Pons (tissue), 1 donor: ENCODE measurements around the gene ISLR2.

ENCODE experiments used
- DNase-seq: peaks from one replicate; pipeline ENCODE4 v3.0.0-alpha.2; 2016; ENCODE audit warnings: low spot score

ISLR2 gene

DNA sequence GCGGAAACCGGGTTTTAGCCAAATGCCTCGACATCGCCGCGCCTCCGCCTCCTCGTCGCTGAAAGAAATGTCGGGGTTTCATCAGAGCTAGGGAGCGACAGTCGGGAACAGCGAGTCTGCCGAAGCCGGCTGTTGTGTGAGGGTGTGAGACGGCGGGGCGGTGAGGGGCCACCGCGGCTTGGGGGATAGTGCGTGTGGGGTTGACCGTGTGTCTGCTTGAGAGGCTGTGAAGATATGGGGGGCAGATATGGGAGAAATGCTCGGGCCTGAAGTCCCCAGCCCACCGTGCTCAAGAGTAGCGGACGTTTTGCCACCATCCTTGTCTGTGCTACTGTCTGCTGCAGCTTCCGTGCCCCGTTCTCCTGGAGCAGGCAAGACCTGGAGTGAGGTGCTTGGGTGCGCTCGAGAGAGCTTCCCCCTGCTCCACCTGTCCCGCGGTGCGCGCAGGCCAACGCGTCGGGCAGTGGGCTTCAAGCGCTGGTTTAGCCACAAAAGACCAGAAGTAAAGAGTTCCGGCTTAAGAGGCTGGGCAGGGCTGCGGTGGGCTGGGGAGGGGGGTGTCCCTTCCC is 716 bp upstream of the ISLR2 start:
- DNase-seq: no peak

DNA sequence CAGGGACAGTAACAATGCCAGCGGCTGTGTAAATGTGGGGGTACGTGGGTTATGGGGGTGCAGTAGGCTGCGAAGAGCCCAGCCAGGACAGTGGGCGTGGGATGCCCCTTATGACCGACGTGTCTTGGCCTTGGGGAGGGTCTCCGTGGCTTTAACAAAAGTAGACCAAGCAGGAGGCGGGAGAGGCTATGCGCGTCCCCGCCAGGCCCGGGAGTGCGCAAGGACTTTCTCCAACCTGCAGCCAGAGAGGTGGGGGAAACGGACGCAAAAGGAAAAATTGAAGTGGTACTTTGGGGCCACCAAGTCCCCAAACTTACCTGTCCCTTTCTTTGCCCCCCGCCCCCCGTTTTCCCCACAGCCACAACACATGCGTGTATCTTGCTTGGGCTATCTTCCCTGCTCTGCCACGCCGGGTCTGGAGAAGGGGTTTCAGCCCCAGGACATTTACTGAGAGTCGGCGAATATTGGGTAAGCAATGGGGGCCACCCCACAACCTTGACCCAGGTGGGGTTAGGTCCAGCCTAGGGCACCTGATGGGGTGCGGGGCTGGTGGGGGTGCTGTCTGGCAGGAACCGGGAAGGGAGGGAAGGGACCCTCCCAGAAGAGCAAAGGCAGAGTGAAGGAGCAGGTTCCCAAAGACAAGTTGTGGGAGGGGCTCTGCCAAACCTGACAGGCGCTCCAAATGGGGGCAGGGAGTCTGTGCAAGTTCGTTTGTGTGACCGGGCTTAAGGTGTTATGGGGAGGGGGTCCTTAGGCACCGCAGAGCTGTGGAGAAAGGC is 652 bp downstream of the ISLR2 start:
- no peak for DNase-seq

DNA sequence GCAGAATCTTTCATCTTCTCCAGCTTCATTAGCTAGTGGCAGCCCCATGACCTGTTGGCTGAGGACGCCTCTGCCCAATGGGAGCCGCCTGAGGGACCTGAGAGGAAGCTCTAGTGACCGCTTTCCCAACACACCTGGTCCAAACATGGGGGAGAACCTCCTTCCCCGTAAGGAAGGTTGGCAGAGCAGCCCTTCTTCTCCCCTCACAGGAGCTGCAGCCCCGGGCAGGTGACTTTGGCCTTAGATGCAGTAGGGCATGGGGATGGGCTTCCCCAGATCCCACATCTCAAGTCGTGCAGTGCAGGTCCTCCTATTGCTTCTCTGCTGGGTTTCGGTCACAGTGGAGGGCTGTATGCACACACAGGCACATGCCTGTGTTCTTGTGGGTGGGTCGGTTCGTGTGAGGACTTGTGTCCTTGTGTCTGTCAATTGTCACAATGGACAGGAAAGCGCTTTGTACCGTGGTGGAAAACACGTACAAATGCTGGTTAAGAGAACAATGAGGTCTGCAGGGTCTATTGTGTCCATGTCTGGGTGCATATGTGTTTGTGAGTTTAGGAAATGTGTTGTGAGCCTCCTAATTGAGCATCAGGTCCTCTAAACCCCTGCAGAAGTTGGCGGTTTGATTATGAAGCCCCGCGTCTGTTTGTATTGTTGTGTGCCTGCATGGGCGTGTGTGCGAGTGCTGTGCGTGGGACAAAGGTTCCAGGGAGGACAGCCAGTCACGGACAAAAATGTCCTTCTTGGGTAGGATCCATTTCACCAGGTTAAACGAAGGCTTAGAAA is 1.4 kb downstream of the ISLR2 start:
- DNase-seq: no peak

DNA sequence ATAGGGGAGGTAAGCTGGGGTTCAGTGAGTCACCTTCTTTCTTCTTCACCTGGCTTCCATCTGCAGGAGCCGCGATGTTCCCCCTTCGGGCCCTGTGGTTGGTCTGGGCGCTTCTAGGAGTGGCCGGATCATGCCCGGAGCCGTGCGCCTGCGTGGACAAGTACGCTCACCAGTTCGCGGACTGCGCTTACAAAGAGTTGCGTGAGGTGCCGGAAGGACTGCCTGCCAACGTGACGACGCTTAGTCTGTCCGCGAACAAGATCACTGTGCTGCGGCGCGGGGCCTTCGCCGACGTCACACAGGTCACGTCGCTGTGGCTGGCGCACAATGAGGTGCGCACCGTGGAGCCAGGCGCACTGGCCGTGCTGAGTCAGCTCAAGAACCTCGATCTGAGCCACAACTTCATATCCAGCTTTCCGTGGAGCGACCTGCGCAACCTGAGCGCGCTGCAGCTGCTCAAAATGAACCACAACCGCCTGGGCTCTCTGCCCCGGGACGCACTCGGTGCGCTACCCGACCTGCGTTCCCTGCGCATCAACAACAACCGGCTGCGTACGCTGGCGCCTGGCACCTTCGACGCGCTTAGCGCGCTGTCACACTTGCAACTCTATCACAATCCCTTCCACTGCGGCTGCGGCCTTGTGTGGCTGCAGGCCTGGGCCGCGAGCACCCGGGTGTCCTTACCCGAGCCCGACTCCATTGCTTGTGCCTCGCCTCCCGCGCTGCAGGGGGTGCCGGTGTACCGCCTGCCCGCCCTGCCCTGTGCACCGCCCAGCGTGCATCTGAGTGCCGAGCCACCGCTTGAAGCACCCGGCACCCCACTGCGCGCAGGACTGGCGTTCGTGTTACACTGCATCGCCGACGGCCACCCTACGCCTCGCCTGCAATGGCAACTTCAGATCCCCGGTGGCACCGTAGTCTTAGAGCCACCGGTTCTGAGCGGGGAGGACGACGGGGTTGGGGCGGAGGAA is 2.6 kb downstream of the ISLR2 start:
- DNase-seq: no peak

DNA sequence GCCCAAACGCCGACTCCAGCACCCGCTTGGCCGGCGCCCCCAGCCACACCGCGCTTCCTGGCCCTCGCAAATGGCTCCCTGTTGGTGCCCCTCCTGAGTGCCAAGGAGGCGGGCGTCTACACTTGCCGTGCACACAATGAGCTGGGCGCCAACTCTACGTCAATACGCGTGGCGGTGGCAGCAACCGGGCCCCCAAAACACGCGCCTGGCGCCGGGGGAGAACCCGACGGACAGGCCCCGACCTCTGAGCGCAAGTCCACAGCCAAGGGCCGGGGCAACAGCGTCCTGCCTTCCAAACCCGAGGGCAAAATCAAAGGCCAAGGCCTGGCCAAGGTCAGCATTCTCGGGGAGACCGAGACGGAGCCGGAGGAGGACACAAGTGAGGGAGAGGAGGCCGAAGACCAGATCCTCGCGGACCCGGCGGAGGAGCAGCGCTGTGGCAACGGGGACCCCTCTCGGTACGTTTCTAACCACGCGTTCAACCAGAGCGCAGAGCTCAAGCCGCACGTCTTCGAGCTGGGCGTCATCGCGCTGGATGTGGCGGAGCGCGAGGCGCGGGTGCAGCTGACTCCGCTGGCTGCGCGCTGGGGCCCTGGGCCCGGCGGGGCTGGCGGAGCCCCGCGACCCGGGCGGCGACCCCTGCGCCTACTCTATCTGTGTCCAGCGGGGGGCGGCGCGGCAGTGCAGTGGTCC is 3.5 kb downstream of the ISLR2 start:
- no peak for DNase-seq

DNA sequence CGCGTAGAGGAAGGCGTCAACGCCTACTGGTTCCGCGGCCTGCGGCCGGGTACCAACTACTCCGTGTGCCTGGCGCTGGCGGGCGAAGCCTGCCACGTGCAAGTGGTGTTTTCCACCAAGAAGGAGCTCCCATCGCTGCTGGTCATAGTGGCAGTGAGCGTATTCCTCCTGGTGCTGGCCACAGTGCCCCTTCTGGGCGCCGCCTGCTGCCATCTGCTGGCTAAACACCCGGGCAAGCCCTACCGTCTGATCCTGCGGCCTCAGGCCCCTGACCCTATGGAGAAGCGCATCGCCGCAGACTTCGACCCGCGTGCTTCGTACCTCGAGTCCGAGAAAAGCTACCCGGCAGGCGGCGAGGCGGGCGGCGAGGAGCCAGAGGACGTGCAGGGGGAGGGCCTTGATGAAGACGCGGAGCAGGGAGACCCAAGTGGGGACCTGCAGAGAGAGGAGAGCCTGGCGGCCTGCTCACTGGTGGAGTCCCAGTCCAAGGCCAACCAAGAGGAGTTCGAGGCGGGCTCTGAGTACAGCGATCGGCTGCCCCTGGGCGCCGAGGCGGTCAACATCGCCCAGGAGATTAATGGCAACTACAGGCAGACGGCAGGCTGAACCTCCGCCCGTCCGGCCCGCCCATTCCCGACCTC is 4.1 kb downstream of the ISLR2 start:
- DNase-seq: peak; percentile 17

DNA sequence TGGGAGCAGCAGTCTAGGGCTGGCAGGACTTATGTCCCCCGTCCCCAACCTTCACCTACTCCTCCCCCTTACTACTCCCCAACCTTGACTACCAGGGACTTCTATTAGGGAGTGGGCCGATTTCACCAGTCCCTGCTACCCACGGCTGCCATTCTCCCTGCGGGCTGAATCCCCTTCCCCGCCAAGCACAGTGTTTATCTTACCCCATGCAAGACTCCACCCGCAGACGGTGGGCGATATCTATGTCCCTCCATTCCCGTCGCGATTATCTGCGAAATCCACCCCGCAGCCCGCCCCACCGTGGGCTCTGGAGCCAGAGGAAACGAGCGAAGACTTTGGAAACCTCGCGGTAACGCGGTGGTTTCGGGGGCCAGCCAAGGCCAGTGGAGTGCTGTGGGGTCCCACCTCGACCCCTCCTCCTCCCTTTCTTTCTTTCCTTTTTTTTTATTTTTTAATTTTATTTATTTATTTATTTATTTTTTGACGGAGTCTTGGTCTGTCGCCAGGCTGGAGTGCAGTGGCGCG is 4.7 kb downstream of the ISLR2 start:
- no peak for DNase-seq

DNA sequence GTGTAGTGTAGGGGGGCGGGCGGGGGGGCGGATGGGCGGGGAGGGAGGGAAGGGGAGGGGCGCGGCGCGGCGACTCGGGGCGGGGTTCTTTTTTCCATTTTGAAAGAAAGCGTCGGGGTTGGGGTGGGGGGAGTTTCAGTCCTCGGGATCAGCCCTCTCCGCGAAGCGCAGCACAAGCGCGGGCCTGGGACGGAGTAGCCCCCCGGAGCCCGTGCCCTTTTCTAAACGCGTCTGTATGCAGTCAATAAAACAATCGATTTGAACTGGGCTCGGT is 6.1 kb downstream of the ISLR2 start:
- no peak for DNase-seq

DNA sequence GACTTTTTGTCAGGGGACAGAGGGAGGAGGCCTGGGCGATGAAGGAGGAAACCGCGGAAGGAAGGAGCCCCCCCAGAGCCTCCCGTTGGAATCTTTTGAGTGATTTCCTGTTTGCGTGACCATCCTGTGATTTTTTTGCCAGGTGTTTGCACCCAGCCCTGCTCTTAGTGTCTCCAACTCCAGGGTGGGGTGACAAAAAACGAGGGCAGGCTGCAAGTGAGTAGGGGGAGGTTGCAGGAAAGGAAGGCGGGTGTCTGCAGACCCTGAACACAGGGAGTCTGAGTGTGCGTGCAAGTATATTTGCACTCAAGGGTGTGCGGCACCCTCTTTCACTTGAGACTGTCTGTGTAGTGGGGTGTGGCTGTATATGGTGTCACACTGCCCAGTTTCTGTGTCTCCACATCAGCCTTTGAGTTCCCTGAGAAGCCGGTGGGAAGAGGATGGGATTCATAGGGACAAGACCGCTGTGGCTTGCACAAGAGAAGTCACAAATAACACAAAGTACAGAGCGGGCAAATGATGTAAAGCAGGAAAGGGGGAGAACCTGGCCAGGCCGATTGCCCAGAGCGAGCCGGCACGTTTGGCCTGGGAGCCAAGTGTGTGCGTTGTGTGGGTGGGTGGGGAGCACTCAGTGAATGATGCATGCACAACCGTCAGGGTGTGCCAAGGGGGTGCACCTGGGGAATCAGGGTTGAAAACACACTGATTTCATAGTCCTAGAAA is 6.6 kb downstream of the ISLR2 start:
- no peak for DNase-seq

DNA sequence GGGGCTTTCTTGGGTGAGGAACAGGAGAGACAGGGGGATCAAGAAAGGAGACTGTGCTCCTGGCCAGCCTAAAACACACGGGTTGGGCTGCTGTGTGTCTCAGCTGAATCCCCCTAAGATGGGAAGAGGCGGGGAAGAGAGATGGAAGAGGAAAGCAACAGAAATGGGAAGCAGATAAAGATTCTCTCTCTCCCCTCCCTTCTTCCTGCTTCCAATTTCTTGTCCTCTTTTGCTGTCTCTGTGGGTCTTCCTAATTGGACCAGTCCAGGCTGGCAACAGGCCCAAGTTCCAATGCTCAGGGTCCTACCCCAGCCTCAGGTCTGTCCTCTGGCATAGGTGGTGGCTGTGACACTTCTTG is 7.1 kb downstream of the ISLR2 start:
- DNase-seq: no peak

DNA sequence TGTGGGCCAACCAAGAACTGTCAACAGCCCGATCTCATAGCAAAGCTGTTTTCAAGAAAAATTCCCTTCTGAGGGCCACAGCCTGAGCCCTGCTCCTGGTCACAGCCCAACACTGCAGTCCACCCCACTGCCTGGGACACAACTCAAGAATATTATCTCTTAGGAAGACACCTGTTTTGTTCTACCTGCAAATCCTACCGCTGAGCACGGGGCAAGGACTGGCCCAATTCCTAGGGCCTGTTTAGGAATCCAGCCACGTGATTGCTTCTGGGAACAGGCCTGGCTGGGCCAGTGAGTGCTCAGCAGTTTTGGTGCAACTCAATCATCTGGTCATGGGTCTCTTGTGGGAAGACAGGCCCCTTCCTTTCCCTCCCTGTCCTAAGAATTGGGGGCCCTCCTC is 8.3 kb downstream of the ISLR2 start:
- DNase-seq: no peak

DNA sequence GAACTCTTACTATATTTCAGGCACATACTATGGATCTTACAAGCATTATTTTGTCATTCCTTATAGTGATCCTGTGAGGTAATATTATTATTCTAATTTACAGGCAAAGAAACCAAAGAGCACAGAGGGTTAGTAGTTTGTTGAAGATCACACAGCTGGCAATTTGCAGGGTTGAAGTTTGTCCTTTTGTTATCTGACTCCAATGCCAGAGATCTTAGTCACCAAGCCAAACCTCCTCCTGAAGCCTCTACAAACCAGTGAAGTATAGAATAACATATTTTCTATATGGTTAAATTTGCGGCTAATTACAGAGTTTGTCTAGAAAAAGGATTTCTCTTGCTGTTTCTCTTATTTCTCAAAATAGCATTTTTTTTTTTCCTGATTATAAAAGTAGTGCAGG is 11.2 kb downstream of the ISLR2 start:
- no peak for DNase-seq

DNA sequence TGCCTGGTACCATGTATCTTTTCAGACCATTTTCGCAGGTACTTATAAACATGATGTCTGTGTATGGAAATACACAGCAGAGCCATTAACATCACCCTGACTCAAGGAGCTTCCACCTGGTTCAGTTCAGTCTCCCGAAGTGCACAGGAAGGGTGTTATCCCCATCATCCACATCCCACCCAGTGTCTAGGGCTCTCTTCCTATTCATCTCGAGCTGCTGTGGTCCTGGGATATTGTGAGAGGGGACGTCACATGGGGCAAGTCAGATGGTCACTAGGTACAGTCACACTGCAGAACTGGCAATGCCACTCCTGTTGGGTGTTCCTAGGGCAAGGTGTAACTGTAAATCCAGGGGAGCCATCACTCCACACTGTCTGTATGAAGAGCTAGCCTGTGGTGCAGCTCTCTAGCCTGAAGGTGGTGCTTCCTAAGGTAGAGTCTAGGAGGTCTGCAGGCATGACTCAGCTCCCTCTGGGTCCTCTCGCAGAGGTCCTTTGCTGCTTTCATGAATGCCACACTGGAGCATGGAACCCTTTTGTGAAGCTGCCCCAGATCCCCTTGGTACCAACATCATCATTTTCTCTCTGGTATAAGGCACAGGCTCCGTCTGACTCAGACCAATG is 13.9 kb downstream of the ISLR2 start:
- no peak for DNase-seq

DNA sequence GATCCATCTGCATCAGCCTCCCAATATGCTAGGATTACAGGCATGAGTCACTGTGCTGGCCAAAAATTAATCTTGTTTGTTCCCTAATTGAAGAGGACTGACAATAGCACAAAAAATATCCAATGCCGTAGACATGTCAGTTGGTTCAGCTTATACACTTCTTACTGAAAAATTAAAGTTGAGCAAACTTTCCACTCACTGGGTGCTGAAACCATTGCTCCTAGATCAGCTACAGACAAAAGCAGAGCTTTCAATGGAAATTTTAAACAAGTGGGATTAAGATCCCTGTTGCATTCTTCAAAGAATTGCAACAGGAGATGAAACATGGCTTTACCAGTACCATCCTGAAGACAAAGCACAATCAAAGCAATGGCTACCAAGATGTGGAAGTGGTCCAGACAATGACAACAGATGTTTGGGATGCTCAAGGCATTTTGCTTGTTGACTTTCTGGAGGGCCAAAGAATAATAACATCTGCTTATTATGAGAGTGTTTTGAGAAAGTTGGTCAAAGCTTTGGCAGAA is 16.0 kb downstream of the ISLR2 start:
- DNase-seq: no peak

DNA sequence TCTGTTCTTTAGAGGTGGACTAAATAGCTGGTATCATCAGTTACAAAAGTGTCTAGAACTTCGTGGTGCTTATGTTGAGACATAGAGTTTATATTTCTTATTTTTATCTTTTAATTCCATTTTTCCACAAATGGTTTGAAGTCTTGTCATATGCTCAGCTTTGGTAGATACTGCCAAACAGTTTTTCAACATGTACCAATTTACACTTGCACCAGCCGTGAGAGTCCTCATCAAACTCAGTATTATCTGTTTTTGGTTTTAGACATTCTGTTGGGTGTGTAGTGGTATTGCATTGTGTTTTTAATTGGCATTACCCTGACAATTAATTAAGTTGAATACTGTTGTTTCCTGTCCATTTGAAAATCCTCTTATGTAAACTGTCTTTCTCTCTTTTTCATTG is 16.7 kb downstream of the ISLR2 start:
- DNase-seq: no peak

DNA sequence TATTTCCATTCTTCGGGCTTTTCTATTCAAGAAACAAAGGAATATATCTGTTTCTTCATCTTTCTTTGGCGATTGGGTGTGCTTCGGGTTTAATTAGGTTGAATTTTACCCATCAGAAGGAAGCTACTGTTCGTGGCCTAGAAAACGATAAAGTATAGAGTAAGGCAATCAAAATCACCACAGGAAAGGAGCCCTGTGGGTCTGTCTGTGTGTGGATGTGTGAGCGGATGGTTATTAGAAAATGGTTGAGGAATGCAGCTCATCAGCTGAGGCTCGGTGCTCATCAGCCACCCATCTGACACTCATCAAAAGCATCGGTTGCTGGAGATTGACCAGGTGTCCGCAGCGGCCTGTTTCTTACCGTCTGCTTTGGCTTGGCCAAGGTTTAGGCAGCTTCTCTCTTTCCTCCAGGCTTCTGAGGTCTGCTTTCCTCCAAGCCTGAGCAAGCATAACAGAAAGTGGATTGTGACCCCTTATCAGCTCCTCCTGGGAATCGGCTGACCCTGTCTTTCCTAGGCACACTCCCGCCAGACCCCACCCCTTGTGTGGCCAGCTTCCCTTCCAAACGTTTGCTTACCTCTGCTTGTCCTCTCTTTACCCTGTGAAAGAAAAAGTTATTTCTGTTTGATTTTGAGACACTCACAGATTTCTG is 25.5 kb downstream of the ISLR2 start:
- DNase-seq: no peak

DNA sequence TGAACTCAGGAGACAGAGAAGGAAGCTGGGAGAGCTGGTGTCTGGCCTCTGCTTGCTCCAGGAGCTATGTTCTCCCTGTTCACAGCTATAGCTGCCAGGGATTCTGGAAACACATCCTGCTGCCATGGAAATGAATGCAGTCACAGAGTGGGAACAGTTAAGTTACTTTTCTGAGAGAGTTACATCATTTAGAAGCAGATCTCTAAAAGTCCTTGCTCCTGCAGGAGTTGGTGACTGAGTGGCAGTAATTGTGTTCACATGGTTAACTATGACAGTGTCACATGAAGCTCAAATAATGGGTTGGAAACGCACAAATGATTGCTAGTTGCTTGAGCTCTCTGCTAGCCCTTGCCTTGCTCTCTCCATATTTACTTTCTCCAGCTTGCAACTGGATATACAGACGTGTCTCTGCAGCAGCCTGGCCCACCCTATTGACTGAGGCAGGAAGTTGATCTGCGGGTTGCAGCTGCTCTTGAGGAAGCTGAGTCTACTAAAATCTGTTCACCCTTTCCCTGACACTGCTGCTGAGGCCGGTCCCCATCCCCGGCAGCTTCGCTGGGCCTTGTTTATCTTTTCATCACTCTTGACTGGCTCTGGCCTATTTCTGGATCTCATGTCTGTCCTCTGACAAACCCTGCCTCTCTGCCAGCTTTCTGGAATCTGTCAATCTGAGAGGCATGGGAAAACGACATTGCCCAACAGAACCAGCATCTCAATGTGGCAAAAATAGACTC is 26.5 kb downstream of the ISLR2 start:
- peak; percentile 11 for DNase-seq
